Activated gamma-delta T cell treated with Interleukin-2 at 50 U/mL for 16 hours (primary cell): ENCODE results near the gene FARP1.
"Not testable (repeated sequence)": the region's sequence is repeated elsewhere in the genome, so short reads cannot be mapped to it uniquely, and the experiment has no call there.

Source experiments
- DNase-seq: peaks from one replicate; pipeline ENCODE4 v3.0.0-alpha.2; 2020

Gene FARP1

DNA sequence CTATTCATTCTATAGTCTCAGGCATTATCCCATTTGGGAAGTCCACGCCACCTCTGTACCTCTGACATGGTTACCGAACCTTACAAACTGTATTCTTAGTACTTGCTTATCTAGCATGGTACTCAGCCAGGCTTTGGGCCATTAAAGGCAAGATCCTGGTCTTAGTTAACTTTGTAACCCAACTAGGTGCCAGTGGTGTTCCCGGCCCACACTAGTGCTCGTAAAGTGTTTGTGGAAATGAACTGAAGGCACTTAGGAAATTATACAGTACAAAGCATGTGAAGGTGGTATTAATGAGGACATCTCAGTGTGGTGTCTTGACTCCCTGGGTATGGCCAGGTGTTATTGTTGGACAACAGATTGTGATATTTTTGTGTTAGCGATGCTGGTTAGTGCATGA is 122.0 kb downstream of the FARP1 start:
- DNase-seq: no peak

DNA sequence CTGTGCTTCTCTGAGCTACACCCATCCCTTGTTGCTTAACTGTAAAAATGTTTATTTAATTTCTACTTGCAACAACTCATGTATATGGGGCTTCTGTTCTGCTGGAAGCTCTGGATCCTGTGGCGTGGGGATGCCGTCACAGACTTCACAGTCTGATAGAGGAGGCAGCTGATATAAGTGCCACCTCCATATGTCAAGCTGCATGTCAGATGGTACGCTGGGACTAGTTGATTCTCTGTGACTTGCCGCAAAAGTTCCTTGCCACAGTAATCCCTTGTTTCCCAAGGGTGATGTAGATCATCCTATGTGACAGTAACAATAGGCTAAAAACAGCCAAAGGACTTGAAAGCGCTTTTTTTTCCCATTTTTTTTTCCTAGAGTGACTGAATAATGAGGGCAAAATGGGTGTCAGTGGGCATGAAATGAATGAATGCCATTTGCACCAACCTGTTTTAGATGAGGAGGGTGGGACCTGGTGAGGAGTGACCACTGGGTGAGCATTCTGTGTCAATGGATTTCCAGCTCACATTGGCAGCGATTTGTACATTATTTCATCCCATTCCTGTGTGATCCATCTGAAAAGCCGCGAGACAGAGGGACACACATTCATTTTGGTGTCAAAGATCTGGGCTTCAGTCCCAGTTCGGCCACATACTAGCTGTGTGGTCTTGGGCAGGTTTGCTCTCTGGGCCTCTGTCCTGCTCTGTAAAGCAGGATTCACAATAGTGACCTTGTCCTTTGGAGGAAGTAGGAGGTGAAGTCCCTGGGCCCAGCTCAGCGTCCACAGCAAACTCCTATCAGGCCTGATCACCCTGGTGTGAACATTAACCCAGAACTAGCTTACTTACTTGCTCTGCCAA is 123.0 kb downstream of the FARP1 start:
- no peak for DNase-seq

DNA sequence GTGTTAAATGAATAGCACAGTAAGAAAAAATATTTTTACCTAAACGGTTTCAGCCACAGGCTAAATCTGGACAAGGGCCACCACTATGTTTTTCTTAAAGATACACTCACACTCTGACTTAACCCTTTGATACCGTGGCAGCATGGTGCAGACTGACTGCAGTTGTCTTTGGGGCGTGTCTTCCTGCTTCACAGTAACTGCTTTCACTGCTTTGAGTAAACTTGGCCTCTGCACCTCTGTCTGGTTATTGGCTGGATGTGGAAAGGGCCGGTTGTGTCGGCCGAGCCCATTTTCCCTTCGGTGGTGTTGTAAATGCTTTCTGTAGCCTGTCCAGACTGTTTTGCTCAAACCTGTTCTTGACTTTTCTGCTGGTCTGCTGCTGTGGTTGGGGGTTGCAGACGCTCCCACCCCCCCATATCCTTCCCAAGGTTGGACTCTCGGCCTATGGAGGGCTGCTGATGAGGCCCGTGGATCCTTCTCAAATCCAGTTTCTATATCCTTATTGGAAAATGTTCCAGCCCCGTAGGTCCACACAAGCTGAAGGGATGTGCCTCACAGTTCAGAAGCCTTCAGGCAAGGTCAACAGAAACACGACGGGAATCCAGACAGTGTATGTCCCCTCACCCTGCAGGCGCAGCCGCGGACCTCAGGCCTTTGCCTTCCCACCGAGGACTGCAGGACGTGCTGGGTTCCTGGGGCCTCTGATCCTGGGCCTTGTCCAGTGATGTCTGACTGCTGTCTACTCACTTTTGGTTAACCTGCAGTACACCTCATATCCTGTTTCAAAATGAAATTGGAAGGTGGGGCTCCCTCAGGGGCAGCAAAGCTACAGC is 124.4 kb downstream of the FARP1 start:
- DNase-seq: no peak

GRCh38 chr13:98269386-98269785 is 126.5 kb downstream of the FARP1 start:
- no peak for DNase-seq

- no peak for DNase-seq
Measured at GRCh38 chr13:98270819-98271218, 127.9 kb downstream of the FARP1 start.

DNA sequence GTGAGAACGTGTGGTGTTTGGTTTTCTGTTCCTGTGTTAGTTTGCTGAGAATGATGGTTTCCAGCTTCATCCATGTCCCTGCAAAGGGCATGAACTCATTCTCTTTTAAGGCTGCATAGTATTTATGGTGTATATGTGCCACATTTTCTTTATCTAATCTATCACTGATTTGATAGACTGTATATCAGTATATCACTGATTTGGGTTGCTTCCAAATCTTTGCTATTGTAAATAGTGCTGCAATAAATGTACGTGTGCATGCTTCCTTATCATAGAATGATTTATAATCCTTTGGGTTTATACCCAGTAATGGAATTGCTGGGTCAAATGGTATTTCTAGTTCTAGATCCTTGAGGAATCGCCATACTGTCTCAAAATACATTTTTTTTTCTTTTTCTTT is 128.8 kb downstream of the FARP1 start:
- DNase-seq: not testable (repeated sequence)

DNA sequence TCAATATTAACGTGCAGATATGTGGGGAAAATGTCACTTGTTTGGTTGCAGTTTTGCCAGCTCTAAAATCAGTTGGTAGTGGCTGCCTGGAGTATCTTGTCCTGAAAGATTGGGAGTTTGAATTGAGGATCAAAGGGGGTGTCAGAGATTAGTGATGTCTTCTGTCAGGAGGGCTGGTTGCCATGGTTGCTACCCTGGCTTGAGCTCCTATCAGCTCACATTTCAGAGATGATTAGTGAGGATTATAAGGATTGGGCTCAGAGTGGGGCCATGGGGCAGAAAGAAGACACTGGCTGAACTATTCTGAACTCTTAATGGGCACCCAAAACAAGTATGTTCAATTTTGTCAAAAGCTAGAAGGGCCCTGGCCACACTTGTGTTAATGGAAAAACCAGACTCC is 129.7 kb downstream of the FARP1 start:
- DNase-seq: no peak

GRCh38 chr13:98273067-98273823 is 130.4 kb downstream of the FARP1 start:
- DNase-seq: no peak

GRCh38 chr13:98273824-98274742 is 131.2 kb downstream of the FARP1 start:
- DNase-seq: no peak

GRCh38 chr13:98274921-98275487 is 132.1 kb downstream of the FARP1 start:
- DNase-seq: no peak

- DNase-seq: no peak
Measured at GRCh38 chr13:98275681-98276171, 132.8 kb downstream of the FARP1 start.

DNA sequence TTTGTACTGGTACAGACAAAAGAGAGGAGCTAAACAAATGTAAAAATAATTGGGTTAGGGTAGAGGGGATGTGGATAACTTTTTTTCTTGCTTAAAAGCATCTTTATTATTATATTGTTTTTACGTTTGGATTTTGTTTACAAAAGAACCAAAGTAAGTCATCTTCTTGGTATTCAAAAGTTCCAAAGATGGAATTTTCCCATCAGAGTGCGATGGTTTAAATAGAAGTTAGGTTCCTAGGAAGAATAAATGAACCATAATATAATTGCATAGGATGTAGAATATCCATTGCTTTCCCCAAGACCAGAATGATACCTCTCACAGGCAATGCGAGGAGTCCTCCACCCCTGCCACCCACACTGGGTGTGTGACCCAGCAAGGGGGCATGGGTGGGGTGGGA is 133.6 kb downstream of the FARP1 start:
- no peak for DNase-seq

DNA sequence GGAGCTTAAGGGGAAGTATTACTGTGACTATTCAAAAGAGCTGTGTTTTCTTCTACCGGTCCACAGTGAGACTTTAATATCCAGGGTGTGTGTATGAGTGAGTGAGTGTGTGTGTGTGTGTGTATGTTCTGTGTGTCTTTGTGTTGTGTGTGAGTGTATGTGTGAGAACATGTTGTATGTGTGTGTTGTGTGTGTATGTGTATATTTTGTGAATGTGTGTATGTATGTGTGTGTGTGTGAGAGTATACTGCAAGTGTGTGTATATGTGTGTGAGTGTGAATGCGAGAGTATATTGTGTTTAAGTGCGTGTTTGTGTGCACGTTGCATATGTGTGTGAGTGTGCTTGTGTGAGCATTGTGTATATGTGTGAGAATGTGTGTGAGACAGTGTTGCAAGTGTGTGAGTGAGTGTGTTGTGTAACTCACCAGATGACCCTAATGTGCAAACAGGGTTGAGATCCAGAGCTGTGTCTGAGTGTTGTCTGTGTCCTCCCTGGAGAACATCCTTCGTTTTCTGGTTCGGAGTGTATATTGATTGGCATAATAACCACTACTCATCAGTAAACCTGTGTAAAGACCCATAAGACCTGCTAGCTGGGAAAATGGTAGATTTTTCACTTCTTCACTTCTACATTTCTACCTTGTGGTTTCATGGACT is 135.3 kb downstream of the FARP1 start:
- no peak for DNase-seq

DNA sequence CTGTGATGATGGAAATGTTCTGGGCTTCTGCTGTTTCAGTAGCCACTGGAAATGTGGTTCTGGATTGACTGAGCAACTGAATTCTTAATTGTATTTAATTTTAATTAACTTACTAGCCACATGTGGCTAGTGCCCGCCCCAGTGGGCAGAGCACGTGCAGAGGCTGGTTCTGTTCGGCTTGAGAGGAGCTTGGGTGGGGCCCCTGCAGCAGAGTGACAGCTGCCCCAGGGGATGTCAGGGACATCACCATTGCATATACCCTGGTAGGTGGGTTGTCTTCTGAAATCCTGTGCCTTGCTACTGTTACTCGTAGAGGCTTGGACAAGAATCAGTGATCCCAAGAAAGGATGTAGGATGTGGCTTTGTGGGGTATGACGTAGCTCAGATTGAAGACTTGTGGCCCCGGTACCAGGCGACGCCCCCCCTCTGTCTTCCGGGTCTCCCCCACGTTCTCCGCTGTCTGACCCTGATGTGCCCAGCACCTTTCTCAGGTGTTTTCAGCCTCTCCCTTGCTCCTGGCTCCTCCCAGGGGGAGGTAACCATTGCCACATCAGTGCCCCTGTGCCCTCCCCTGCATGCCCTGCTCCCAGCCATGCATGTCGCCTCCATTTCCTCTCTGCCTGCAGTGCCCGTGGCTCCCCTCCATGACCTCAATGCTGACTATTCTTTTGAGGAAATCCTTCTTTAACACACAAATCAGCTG is 136.7 kb downstream of the FARP1 start:
- no peak for DNase-seq

DNA sequence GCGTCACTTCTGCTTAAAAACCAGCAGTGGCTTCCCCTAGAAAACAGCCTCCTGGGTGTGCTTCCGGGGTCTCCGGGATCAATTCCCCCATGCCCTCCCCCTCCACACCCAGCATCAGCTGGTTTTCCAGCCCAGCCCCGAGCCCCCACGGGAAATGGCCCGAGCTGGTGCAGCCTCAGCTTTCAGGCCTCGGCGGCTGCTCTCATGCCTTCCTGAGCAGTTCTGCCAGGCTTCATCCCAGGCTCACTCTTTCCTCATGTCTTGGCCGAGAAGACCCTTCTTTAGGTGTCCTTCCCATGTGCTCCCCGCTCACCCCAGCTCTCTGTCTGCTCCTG is 137.2 kb downstream of the FARP1 start:
- DNase-seq: no peak

GRCh38 chr13:98284679-98285078 is 141.8 kb downstream of the FARP1 start:
- DNase-seq: no peak

DNA sequence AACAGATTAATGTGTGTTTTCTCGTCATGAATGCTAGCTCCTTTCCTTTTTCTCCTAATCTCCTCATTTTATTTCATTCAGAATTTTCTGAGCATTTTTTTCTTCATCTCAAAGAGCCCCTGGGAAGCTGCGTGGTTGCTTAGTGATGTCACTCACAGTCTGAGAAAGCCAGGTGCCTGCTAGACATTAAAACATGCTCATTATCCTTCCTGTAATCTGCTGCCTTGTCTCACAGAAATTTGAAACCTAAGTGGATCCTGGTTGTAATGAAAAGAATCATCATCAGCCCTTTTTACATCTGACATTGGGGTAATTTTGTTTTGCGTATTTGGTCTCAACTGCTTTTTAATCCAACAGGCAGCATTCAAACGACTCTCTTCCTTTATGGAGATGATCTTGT is 142.4 kb downstream of the FARP1 start:
- DNase-seq: no peak

DNA sequence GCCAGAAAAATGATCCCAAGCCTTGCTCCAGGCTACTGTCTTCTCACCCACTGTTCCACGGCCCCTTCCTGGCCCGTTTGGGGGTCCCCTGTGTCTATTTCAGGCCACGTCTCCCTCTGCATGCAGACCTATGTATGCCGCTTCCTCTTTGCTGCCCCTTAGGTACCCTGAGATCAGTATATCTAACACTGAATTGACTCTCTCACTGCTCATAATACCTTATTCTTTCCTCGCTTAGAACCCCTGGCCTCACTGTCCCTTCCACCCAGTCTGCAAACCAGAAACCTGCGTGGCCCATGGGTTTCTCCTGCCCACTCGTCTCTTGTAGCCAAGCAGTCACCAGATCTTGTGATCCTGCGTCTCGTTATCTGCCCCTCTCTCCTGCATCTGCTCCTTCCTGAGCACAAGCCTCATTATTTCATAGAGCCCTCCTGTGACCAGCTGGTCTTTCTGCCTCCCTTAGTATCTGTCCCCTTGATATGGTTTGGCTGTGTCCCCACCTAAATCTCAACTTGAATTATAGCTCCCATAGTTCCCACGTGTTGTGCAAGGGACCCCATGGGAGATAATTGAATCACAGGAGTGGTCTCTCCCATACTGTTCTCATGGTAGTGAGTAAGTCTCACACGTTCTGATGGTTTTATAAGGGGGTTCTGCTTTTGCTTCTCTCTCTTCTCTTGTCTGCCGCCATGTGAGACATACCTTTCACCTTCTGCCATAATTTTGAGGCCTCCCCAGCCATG is 143.1 kb downstream of the FARP1 start:
- DNase-seq: no peak

- DNase-seq: no peak
Measured at GRCh38 chr13:98286799-98287198, 143.9 kb downstream of the FARP1 start.

- no peak for DNase-seq
Measured at GRCh38 chr13:98288211-98288610, 145.3 kb downstream of the FARP1 start.
